SH-SY5Y (cell line): ENCODE measurements around the gene TERT.

Experiments
- GATA2 ChIP-seq: IDR thresholded peaks from 2 replicates; pipeline ENCODE4 v1.6.1; 2011; ENCODE audit warnings: mild to moderate bottlenecking, low read depth, low read length
- GATA3 ChIP-seq: IDR thresholded peaks from 2 replicates; pipeline ENCODE4 v1.6.1; 2011; ENCODE audit warnings: low read depth, mild to moderate bottlenecking, low read length, moderate library complexity

DNA sequence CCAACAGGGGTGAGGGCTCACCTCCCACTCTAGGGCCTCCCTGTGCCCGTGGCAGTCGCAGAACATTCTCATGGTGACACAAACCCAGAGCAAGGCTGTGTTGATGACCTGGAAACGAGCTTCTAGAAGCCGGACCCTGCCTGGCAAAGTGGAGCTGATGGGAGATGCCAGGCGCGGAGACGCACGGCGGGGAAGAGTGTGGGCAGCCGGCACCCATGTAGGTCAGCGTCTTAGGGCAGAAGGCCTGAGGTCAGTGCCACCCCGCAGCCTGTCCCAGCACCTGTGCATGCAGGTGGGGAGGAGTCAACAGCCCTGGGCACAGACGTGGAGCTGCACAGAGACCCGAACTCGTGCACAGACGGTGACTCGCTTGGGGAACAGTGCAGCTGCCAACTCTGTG, 64.3 kb downstream of the TERT start:
- no peak for TF ChIP-seq GATA3
- TF ChIP-seq GATA2 = no peak
